ENCODE measurements around the gene RPA1. TPM values are rescaled to one million over a fixed set of nuclear protein-coding genes. Genes with fewer than 3 reads are reported as not detected.

The RPA1 gene
- total and polyA plus RNA-seq, 2 of the 8 experiments (the other 6 are each of a cell fraction or from before 2014, with no cell fraction given) = 79.1 to 194 TPM

GRCh38 chr17:1802429-1802828 lies 27.4 kb upstream of the RPA1 start (continued):
- TF ChIP-seq HDAC2 (IDR thresholded peaks at IDR 0.05; ENCODE audit: borderline replicate concordance in 1 of 2, low read depth in 2 of 2, low read length in 2 of 2) = no peak
- no peak for TF ChIP-seq CBX8 (IDR thresholded peaks at IDR 0.05; ENCODE audit: borderline replicate concordance, low read depth, low read length)
- TF ChIP-seq CHD2 (IDR thresholded peaks at IDR 0.05; ENCODE audit: low read length) = no peak

Data from H1 (cell line).